Uterus (tissue), 4 donors: ENCODE measurements around the gene NGRN. TPM values are rescaled to one million over a fixed set of nuclear protein-coding genes. Genes with fewer than 3 reads are reported as not detected.
A peak's percentile ranks its signal among the peaks of the same experiment; 100 is the strongest.
"Not testable (repeated sequence)": the region's sequence is repeated elsewhere in the genome, so short reads cannot be mapped to it uniquely, and the experiment has no call there.

Experiments used
- DNase-seq, 2 donors: peaks; one replicate each; pipeline ENCODE4 v3.0.0-alpha.2; 2019 to 2020
- H3K27ac ChIP-seq, 2 donors: fragments of 200-600 bp; sonication (generic); 1 replicate in 1 of 2; 2 replicates in 1 of 2; pipeline ENCODE4 v1.5.1; 2016 to 2018
- H3K27me3 ChIP-seq, 2 donors: fragments of 200-600 bp; sonication (generic); one replicate each; pipeline ENCODE4 v1.5.1; 2018 to 2019; ENCODE audit warnings: control low read depth in 1 of 2
- H3K36me3 ChIP-seq, 2 donors: fragments of 200-600 bp; sonication (generic); one replicate each; pipeline ENCODE4 v1.5.1; 2019; ENCODE audit warnings: control low read depth in 1 of 2
- H3K4me1 ChIP-seq, 2 donors: fragments of 200-600 bp; sonication (generic); one replicate each; pipeline ENCODE4 v1.5.1; 2018 to 2019; ENCODE audit warnings: control low read depth in 1 of 2
- H3K4me3 ChIP-seq, 2 donors: fragments of 200-600 bp; sonication (generic); 1 replicate in 1 of 2; 2 replicates in 1 of 2; pipeline ENCODE4 v1.5.1; 2018 to 2019; ENCODE audit warnings: mild to moderate bottlenecking in 1 of 2
- H3K9me3 ChIP-seq, 2 donors: fragments of 200-600 bp; sonication (generic); one replicate each; pipeline ENCODE4 v1.5.1; 2019; ENCODE audit warnings: control low read depth in 1 of 2
- POLR2A ChIP-seq, 2 donors: fragments of 450-650 bp; IDR thresholded peaks; one replicate each; pipeline ENCODE4 v1.6.1; 2016; ENCODE audit warnings: antibody characterized with exemption in 2 of 2, mild to moderate bottlenecking in 1 of 2, moderate library complexity in 1 of 2
- intact Hi-C: fragments of 100-400 bp; cut with DNase I; formaldehyde crosslinking; loops from one replicate; pipeline ENCODE4 v1.15.1; 2023; ENCODE audit warnings: low total_unique reads
- total RNA-seq, 4 donors: library from RNA; depleted of rRNA in 3 of 4; stranded (reverse); fragments of >200 nt in 3 of 4; gene quantifications; one replicate each; pipeline versions ENCODE4 v1.1.0 to v1.2.4, GENCODE V29; 2014 to 2023
- TF ChIP-seq, protein P1 (sequence below), 4 experiments: fragments of 200-600 bp in 2 of 4; fragments of 450-650 bp in 2 of 4; sonication (generic) in 2 of 4; IDR thresholded peaks; one replicate each; pipeline ENCODE4 v1.5.1; 2016 to 2019; ENCODE audit warnings: antibody characterized with exemption in 4 of 4, mild to moderate bottlenecking in 2 of 4, moderate library complexity in 1 of 4
- donor health status: DM: yes; HTN: yes; CAD: no.

The NGRN gene
- total RNA-seq, 4 donors from 2014 or later: 35.6 to 119 (median 69.4) TPM

DNA sequence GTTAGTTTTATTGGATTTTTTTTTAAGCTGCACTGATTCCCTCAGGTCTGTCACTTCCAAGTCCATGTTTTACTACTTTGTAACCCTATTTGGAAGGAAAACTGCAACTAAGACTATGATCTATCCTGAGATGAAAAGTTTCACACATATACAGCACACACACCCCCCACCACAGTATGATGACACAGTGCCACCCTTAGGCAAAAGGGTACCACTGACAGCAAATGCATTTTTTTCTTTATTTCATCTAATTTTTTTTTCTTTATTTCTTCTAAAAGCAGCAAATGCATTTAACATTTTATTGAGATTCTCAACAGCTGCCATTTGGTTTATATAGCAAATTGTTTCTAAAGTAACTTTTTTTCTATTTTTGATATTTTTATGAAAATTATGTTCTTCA is 21.2 kb downstream of the NGRN start:
- intact Hi-C loops: no loop called here
- Histone ChIP-seq H3K27ac (peak overlapping the region in 1 of 2 donors; percentile 33), H3K9me3 (no peaks in the 10 kb centered on the region), H3K4me3 (no peak overlapping the region), H3K4me1 (no peaks in the 10 kb centered on the region), H3K36me3 (no peaks in the 10 kb centered on the region), H3K27me3 (no peaks in the 10 kb centered on the region)
- no peak for TF ChIP-seq POLR2A (IDR thresholded peaks at IDR 0.05)
- TF ChIP-seq, protein P1, sequence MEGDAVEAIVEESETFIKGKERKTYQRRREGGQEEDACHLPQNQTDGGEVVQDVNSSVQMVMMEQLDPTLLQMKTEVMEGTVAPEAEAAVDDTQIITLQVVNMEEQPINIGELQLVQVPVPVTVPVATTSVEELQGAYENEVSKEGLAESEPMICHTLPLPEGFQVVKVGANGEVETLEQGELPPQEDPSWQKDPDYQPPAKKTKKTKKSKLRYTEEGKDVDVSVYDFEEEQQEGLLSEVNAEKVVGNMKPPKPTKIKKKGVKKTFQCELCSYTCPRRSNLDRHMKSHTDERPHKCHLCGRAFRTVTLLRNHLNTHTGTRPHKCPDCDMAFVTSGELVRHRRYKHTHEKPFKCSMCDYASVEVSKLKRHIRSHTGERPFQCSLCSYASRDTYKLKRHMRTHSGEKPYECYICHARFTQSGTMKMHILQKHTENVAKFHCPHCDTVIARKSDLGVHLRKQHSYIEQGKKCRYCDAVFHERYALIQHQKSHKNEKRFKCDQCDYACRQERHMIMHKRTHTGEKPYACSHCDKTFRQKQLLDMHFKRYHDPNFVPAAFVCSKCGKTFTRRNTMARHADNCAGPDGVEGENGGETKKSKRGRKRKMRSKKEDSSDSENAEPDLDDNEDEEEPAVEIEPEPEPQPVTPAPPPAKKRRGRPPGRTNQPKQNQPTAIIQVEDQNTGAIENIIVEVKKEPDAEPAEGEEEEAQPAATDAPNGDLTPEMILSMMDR (IDR thresholded peaks at IDR 0.05): peak; percentile 20 to 33 (median 26)
- no peak for DNase-seq

DNA sequence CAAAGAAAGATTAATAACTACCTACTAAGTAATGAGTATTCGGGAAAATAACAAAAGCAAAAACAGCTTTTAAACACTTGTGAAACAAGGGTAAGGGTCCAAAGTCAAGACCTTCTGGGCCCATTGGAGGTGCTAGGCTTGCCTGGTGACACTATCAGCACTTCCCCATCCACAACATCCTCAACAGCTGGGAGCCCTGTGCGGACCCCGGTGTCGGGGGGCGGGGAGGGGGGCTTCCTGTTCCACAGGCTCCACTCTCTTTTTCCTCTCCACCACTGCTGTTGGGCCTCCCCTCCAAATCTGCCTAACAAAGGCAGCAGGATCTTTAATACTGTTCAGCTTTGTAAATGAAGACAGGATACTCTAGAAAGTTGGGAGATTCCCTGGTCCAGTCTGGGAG is 21.6 kb downstream of the NGRN start:
- Histone ChIP-seq H3K27me3 (no peaks in the 10 kb centered on the region), H3K4me1 (no peaks in the 10 kb centered on the region), H3K36me3 (no peaks in the 10 kb centered on the region), H3K9me3 (no peaks in the 10 kb centered on the region), H3K27ac (peak overlapping the region in 1 of 2 donors; percentile 33), H3K4me3 (no peak overlapping the region)
- intact Hi-C loops: no loop called here
- TF ChIP-seq, protein P1 (IDR thresholded peaks at IDR 0.05): no peak
- TF ChIP-seq POLR2A (IDR thresholded peaks at IDR 0.05): no peak
- no peak for DNase-seq

DNA sequence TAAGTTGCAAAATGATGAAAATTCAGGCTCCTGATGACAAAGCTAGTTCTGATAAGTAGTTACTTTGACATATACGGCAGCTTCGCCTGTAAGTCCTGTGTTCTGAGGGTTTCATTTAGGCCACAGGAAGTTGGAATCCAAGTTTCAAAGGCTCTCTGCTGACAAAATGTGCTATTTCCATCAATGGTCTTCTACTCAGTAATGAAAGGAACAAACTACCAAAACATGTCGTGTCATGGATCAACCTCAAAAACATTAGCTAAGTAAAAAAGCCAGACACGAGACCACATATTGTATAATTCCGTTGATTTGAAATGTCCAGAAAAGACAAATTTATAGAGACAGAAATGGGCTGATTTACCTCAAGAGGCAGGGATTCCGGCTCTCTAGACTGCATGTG is 22.5 kb downstream of the NGRN start:
- H3K27ac ChIP-seq: peak overlapping the region in 1 of 2 donors; percentile 33
- no peaks in the 10 kb centered on the region for H3K9me3 ChIP-seq
- DNase-seq: no peak
- H3K4me1 ChIP-seq: no peaks in the 10 kb centered on the region
- intact Hi-C loops: no loop called here
- no peaks in the 10 kb centered on the region for H3K36me3 ChIP-seq
- TF ChIP-seq POLR2A (IDR thresholded peaks at IDR 0.05): no peak
- TF ChIP-seq, protein P1 (IDR thresholded peaks at IDR 0.05): no peak
- H3K27me3 ChIP-seq: no peaks in the 10 kb centered on the region
- no peak overlapping the region for H3K4me3 ChIP-seq

DNA sequence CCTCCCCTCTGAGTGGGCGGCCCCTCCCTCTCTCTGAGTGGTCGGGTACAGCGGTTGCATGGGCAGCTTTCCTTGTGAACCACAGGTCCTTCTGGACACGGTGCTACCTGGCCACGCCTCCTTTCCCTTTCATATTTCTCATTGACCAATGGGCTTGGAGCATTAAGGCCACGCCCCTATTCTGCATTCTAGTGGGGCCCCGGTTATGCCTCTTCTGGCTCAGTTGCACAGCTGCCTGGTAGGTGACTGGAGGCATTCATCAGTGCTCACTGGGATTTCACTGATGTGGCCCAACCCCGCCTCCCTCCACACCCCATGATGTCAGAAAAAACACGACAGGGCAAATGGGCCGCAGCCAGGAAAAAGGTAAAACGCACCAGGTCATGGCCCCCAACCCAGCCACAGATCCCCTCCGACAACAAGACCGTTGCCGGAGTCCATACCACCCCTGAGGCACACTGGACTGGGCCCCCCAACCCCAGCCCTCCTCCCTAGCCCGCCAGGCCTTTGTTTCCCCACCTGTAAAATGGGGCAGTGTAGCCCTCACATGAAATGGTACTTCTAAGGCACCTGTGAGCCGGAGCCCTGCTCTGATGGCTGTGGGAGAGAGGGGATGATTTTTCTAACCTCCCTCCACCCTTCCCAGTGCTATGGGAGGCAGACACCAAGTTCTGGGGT is 26.3 kb downstream of the NGRN start:
- no peaks in the 10 kb centered on the region for H3K9me3 ChIP-seq
- DNase-seq: no peak
- TF ChIP-seq, protein P1 (IDR thresholded peaks at IDR 0.05): no peak
- no peak for TF ChIP-seq POLR2A (IDR thresholded peaks at IDR 0.05)
- H3K4me3 ChIP-seq: no peak overlapping the region
- H3K27me3 ChIP-seq: no peaks in the 10 kb centered on the region
- intact Hi-C loops: no loop called here
- no peaks in the 10 kb centered on the region for H3K4me1 ChIP-seq
- no peak overlapping the region for H3K27ac ChIP-seq
- H3K36me3 ChIP-seq: no peaks in the 10 kb centered on the region

DNA sequence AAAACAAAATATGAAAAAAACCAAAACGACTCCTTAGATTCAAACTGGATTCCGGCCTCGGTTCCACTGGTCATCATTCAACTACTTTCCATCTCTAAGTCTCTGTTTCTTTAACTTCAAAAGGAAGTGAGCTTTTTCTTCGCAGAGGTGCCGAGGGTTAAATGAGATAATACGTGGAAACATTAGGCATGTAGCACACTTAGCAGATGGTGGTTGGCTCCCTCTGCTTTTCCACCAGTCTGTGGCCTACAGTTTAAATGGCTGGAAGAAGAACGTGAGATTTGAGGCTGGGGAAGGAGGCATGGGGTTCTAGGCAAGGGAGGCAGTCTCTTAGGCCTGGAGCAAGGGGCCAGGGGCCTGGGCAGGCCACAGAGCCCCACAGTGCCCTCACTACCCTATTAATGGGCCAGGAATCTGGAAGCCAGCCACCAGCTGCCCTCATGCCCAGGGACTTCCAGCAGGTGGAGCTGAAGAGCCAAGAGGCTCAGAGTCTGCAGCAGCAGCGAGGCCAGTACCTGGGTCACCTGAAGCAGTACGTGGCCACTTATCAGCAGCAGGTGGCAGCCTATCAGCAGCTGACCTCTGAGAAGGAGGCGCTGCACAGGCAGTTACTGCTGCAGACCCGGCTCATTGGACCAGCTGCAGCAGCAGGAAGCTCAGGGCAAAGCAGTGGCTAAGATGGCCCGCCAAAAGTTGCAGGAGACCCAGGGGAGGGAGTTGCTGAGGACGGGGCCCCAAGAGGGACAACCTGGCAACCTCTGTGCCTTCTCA is 27.8 kb downstream of the NGRN start:
- TF ChIP-seq, protein P1 (IDR thresholded peaks at IDR 0.05): peak; percentile 65 to 79 (median 70)
- H3K27ac ChIP-seq, H3K36me3 ChIP-seq, H3K4me3 ChIP-seq, H3K27me3 ChIP-seq, H3K9me3 ChIP-seq, intact Hi-C loops, H3K4me1 ChIP-seq: not testable (repeated sequence)
- peak; percentile 67 to 68 for DNase-seq
